Endothelial cell of umbilical vein (primary cell): ENCODE measurements around the gene RP9.

Experiments
- FOS ChIP-seq: IDR thresholded peaks from 2 replicates; pipeline ENCODE4 v1.6.1; 2011; ENCODE audit warnings: mild to moderate bottlenecking, low read length, moderate library complexity, borderline replicate concordance; ENCODE audit not compliant: insufficient read depth
- JUN ChIP-seq: IDR thresholded peaks from 2 replicates; pipeline ENCODE4 v1.6.1; 2011; ENCODE audit warnings: borderline replicate concordance, low read depth; ENCODE audit not compliant: insufficient read length, insufficient read depth
- POLR2A ChIP-seq: IDR thresholded peaks from 2 replicates; pipeline ENCODE4 v1.6.1; 2012; ENCODE audit warnings: low read depth, mild to moderate bottlenecking, control low read depth, low read length
- POLR2AphosphoS5 ChIP-seq: IDR thresholded peaks from 2 replicates; pipeline ENCODE4 v1.6.1; 2012; ENCODE audit warnings: low read depth, mild to moderate bottlenecking, control low read depth, low read length, moderate library complexity; ENCODE audit not compliant: insufficient read depth
- TF ChIP-seq, protein P1 (sequence below), 2 donors: IDR thresholded peaks; 1 replicate in 1 of 2; 2 replicates in 1 of 2; pipeline ENCODE4 v1.5.1; 2011; ENCODE audit warnings: low read length in 2 of 2, mild to moderate bottlenecking in 2 of 2, moderate library complexity in 2 of 2, control low read depth in 1 of 2, inconsistent platforms in 1 of 2, low read depth in 1 of 2; ENCODE audit not compliant: insufficient read depth in 1 of 2; ENCODE audit errors: extremely low read depth in 1 of 2

GRCh38 chr7:33075818-33076518 is 33.2 kb downstream of the RP9 start:
- TF ChIP-seq, protein P1, sequence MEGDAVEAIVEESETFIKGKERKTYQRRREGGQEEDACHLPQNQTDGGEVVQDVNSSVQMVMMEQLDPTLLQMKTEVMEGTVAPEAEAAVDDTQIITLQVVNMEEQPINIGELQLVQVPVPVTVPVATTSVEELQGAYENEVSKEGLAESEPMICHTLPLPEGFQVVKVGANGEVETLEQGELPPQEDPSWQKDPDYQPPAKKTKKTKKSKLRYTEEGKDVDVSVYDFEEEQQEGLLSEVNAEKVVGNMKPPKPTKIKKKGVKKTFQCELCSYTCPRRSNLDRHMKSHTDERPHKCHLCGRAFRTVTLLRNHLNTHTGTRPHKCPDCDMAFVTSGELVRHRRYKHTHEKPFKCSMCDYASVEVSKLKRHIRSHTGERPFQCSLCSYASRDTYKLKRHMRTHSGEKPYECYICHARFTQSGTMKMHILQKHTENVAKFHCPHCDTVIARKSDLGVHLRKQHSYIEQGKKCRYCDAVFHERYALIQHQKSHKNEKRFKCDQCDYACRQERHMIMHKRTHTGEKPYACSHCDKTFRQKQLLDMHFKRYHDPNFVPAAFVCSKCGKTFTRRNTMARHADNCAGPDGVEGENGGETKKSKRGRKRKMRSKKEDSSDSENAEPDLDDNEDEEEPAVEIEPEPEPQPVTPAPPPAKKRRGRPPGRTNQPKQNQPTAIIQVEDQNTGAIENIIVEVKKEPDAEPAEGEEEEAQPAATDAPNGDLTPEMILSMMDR (IDR thresholded peaks at IDR 0.05; ENCODE audit: extremely low read depth in 1 of 2, insufficient read depth in 1 of 2, low read depth in 1 of 2, low read length in 2 of 2) = no peak
- no peak for TF ChIP-seq FOS
- TF ChIP-seq POLR2A = no peak
- TF ChIP-seq JUN = no peak
- TF ChIP-seq POLR2AphosphoS5 = no peak
